ENCODE results near the gene DUSP9.

DUSP9 gene

GRCh38 chrX:153637121-153638040, 9.6 kb upstream of the DUSP9 start:
- DNase-seq, result no peak

GRCh38 chrX:153638041-153638371, 9.0 kb upstream of the DUSP9 start:
- DNase-seq, result no peak

- DNase-seq, result no peak
Observed at GRCh38 chrX:153638436-153639176, 8.4 kb upstream of the DUSP9 start.

- no peak for DNase-seq
Observed at GRCh38 chrX:153639177-153640044, 7.6 kb upstream of the DUSP9 start.

GRCh38 chrX:153640045-153640686, 6.8 kb upstream of the DUSP9 start:
- no peak for DNase-seq

- DNase-seq, result no peak
Observed at GRCh38 chrX:153640736-153641575, 6.0 kb upstream of the DUSP9 start.

- no peak for DNase-seq
Observed at GRCh38 chrX:153641627-153642026, 5.4 kb upstream of the DUSP9 start.

- no peak for DNase-seq
Observed at GRCh38 chrX:153642051-153642654, 4.8 kb upstream of the DUSP9 start.

GRCh38 chrX:153642655-153643430, 4.2 kb upstream of the DUSP9 start:
- no peak for DNase-seq

GRCh38 chrX:153643431-153644351, 3.3 kb upstream of the DUSP9 start:
- no peak for DNase-seq

GRCh38 chrX:153644356-153645125, 2.5 kb upstream of the DUSP9 start:
- no peak for DNase-seq

GRCh38 chrX:153645151-153645550, 1.9 kb upstream of the DUSP9 start:
- no peak for DNase-seq

GRCh38 chrX:153645921-153646488, 998 bp upstream of the DUSP9 start:
- no peak for DNase-seq

- DNase-seq, result no peak
Observed at GRCh38 chrX:153647461-153648357, 706 bp downstream of the DUSP9 start.

GRCh38 chrX:153648358-153649177, 1.6 kb downstream of the DUSP9 start:
- DNase-seq, result no peak
